Measurements from ENCODE around the gene HSP90AB1.

HSP90AB1 gene

GRCh38 chr6:44246663-44247337 lies at the start of gene HSP90AB1:
TSS of gene HSP90AB1 (plus strand) at chr6:44247101. CDS start at chr6:44248630, 1,529 bp downstream.
- DNase-seq (ENCODE audit: extremely low spot score, insufficient read length, low read depth) (peak; percentile 91), FAIRE-seq (peak; percentile 91)

- no peak for FAIRE-seq
- DNase-seq (ENCODE audit: extremely low spot score, insufficient read length, low read depth) = no peak
Measured at GRCh38 chr6:44198684-44199083, 48.2 kb upstream of the HSP90AB1 start.

- no peak for FAIRE-seq
- DNase-seq (ENCODE audit: extremely low spot score, insufficient read length, low read depth) = no peak
Measured at GRCh38 chr6:44199883-44200282, 47.0 kb upstream of the HSP90AB1 start.

DNA sequence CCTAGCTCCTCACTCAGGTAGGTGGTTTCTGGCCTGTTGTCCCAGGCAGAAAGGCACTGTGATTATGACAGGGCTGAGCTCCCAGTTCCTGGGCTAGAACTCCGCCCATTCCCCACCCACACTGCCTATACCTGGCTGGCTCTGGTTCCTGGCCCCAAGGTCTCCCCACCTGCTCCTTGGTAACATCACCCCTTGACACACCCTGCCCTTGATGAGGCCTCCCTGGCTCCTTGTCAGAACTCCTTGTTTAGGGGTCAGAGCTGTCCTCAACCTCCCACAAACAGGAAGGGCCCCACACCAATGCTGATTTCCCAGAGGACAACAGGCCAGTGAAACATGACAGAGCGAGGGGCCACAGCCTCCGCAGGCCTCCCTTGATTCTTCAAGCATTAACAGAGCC lies 45.7 kb upstream of the HSP90AB1 start:
- FAIRE-seq = no peak
- DNase-seq (ENCODE audit: extremely low spot score, insufficient read length, low read depth) = no peak

DNA sequence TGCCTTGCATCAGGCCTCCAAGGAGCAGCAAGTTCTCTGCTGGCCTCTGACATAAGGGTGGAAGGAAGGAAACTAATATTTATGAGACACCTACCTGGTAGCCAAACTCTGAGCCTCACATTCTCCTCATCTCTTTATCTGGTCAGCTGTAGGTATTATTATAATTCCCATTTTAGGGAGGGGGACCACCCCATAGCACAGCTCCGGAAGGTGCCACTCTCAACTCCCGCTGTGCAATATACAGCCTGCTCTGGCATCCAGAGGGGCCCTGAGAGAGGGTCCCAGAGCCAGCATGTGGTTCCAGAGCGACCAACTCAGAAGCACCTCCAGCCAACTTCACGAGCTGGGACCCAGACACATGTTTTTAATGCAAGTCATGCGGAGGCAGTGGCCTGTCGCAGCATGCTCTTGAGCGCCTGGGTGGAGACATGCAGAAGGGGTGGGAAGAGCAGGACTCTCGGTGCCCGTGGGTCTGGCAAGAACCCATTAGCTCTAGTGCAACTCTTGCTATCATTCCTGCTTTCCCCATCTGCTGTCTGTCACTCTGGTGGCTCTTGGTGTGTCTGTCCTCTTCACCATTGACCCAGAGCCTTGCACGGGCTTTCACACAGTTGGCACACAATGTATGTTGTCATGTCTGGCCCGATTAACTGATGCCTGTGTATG lies 45.1 kb upstream of the HSP90AB1 start:
- DNase-seq (ENCODE audit: extremely low spot score, insufficient read length, low read depth) = no peak
- no peak for FAIRE-seq

- DNase-seq (ENCODE audit: extremely low spot score, insufficient read length, low read depth) (no peak), FAIRE-seq (no peak)
Measured at GRCh38 chr6:44202332-44202971, 44.4 kb upstream of the HSP90AB1 start.

GRCh38 chr6:44202972-44203750 lies 43.7 kb upstream of the HSP90AB1 start:
- DNase-seq (ENCODE audit: extremely low spot score, insufficient read length, low read depth) (no peak), FAIRE-seq (no peak)

DNA sequence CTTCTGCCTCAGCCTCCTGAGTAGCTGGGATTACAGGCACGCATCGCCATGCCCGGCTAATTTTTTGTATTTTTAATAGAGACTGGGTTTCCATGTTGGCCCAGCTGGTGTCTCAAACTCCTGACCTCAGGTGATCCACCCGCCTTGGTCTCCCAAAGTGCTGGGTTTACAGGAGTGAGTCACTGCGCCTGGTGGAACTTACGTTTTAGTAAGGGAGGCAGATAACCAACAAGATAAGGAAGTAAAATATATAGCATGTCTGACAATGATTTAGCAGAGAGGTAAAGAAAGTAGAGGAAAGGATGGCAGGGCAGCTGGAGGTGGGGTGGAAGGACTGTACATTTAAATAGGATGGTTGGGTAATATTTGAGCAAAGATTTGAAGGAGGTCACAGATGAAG lies 42.9 kb upstream of the HSP90AB1 start:
- no peak for DNase-seq (ENCODE audit: extremely low spot score, insufficient read length, low read depth)
- no peak for FAIRE-seq

DNA sequence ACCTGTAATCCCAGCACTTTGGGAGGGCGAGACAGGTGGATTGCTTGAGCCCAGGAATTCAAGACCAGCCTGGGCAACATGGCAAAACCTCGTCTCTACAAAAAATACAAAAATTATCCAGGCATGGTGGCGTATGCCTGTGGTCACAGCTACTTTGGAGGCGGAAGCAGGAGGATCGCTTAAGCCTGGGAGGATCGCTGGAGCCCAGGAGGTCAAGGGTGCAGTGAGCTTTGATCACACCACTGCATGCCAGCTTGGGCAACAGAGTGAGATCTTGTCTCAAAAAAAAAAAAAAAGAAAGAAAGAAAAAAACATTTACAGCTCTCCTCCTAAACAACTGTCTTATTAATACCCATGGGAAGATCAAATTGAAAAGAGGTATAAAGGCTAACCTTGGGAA lies 38.9 kb upstream of the HSP90AB1 start:
- DNase-seq (ENCODE audit: extremely low spot score, insufficient read length, low read depth) = no peak
- no peak for FAIRE-seq

DNA sequence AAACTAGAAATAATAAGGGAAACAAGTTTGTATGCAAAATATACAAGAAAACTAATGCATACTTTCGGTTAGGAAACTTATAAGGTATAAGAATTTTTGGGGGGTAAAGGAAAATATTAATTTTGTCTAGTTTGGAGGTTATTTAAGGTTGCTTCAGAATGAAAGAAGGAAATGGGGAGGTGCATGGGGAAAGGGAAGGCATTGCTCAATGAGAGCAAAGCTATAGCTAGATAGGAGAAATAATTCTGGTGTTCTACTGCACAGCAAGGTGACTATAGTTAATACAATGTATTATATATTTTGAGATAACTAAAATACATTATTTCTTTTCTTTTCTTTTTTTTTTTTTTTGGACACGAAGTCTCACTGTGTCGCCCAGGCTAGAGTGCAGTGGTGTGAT lies 35.6 kb upstream of the HSP90AB1 start:
- FAIRE-seq (no peak), DNase-seq (ENCODE audit: extremely low spot score, insufficient read length, low read depth) (no peak)

DNA sequence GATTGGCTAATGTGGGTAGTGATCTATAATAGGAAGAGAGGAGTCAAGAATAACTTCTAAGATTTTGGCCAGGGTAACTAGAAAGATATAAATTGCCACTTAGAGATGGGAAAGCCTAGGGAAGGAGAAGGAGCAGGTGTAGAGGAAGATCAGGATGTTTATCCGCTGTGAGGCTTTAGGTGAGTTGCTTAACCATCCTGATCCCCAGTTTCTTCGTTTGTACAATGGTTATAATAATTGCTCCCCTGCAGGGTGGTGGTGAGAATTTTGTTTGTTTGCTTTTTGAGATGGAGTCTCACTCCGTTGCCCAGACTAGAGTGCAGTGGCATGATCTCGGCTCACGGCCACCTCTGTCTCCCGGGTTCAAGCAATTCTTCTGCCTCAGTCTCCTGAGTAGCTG lies 32.6 kb upstream of the HSP90AB1 start:
- no peak for DNase-seq (ENCODE audit: extremely low spot score, insufficient read length, low read depth)

DNA sequence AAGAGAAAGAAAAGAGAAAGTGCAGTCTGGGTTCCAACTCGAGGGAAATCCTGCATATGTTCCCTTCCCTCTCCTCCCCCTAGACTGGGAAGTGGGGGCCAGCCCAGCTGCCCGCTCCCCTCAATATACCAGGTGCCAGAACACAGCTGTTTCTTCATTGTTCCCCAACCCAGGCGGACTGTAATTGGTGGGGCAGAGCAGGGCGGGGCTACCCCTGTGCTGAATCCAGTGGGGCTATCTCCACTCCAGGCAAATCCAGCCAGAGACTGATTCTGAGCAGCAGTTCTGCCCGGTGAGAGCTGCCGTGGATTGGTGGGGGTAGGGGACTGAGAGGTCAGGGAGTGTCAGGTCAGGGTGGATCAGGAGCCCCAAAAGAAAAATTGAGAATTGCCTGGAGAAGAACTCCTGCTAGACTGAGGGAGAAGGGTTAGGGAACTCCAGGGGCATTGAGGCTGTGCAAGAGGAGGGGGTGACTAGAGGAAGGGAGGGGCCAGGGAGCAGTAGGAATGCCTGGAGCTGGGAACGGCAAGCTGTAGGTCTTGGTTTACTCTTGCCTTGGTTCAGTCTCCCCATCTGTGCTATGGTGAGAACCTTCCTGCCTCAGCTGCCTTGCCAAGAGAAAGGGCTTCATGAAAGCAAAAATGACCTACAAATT lies 30.1 kb upstream of the HSP90AB1 start, which contains the start of gene MYMX:
TSS of gene MYMX (plus strand) at position 250 of the 655 bp plus-strand sequence. CDS start 546 bp downstream, outside the sequence.
- no peak for DNase-seq (ENCODE audit: extremely low spot score, insufficient read length, low read depth)
- FAIRE-seq = no peak

More for the DNA sequence above, 32.6 kb upstream of the HSP90AB1 start:
- no peak for FAIRE-seq

DNA sequence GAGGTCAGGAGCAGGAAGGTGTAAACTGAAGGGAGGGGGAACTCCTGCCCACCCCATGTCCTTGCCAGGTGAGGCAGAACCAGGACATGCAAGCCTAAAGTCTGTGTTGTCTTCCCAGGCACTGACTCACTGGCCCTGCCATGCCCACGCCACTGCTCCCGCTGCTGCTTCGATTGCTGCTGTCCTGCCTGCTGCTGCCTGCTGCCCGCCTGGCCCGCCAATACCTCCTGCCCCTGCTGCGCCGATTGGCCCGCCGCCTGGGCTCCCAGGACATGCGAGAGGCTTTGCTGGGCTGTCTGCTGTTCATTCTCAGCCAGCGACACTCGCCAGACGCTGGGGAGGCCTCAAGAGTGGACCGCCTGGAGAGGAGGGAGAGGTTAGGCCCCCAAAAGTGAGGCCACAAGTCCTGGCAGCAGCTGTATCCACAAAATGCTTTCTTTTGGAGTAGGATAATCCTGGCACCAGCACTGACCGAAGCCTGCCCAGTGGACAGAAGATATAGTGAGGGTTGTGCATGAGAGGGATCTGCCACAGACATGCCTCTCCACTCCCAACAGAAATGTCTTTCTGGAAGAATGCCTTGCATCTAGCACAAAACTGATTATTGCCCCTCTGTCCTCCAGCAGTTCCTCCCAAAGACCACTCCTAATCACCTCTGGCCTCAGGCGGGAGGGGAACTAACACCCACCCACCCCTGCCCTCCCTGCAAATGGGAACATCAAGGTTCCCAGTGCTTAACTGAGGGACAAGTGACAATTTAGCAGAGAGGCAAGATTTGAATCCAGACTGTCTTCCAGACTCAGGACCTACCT lies 29.4 kb upstream of the HSP90AB1 start:
- no peak for DNase-seq (ENCODE audit: extremely low spot score, insufficient read length, low read depth)
- no peak for FAIRE-seq

DNA sequence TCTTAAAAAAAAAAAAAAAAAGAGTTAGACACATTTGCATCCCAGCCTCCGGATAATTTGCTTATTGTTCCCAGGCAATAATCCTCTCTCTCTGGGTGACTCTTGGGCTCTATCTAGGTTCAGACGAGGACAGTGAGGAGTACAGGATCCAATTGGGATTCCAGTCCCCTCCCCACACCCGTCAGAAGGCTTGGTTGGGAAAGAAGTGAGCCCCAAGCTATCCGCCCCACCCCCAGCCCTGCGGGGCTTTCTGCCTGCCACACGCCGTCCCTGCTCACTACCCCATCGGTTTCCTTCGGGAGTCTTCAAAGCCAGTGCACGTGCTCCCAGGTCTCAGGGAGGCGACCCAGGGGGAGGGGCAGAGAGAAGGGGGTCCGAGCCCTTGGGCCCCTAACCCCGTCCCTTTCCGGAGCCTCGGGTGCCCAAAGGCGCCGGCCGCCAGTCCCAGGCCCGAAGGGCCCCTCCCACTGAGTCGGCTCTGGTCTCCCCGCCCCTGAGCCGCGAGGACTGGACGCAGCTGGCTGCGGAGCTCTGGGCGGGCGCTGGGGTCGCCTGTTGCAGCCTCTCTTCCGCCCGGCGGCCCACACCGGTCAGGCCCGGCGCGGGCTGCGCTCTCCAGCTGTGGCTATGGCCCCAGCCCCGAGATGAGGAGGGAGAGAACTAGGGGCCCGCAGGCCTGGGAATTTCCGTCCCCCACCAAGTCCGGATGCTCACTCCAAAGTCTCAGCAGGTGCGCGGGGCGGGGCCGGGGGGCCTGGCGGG lies 27.7 kb upstream of the HSP90AB1 start:
- peak; percentile 57 for DNase-seq (ENCODE audit: extremely low spot score, insufficient read length, low read depth)
- peak; percentile 38 for FAIRE-seq

DNA sequence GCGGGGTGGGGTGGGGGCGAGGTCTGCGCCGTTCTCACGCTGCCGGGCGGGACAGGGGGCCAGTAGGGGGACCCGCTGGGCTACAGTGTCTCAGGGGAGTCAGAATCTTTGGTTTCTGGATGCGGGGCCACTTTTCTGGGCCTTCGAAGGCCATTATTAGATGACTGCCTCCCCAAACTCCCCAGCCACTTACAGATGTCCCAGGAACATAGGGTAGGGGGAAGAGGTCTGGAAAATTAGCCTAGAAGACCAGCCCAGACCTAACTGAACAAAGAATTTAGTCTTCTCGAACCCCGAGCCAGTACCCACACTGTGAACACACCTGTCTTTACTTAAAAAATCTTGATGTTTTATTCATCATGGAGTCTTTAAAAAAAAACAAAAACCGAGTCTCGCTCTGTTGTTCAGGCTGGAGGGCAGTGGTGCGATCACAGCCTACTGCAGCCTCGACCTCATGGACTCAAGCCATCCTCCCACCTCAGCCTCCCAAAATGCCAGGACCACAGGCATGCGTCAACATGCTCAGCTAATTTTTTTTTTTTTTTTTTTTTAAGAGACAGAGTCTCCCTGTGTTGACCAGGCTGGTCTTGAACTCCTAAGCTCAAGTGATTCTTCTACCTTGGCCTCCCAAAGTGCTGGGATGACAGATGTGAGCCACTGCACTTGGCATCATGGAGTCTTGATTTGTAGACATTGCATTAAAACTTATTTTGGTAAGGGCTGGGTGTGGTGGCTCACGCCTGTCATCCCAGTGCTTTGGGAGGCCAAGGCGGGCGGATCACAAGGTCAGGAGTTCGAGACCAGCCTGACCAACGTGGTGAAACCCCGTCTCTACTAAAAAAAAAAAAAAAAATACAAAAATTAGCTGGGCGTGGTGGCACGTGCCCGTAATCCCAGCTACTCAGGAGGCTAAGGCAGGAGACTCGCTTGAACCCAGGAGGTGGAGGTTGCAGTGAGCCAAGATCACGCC lies 26.8 kb upstream of the HSP90AB1 start:
- DNase-seq (ENCODE audit: extremely low spot score, insufficient read length, low read depth) = no peak
- no peak for FAIRE-seq

- FAIRE-seq = no peak
- no peak for DNase-seq (ENCODE audit: extremely low spot score, insufficient read length, low read depth)
Measured at GRCh38 chr6:44220913-44221290, 26.0 kb upstream of the HSP90AB1 start.

DNA sequence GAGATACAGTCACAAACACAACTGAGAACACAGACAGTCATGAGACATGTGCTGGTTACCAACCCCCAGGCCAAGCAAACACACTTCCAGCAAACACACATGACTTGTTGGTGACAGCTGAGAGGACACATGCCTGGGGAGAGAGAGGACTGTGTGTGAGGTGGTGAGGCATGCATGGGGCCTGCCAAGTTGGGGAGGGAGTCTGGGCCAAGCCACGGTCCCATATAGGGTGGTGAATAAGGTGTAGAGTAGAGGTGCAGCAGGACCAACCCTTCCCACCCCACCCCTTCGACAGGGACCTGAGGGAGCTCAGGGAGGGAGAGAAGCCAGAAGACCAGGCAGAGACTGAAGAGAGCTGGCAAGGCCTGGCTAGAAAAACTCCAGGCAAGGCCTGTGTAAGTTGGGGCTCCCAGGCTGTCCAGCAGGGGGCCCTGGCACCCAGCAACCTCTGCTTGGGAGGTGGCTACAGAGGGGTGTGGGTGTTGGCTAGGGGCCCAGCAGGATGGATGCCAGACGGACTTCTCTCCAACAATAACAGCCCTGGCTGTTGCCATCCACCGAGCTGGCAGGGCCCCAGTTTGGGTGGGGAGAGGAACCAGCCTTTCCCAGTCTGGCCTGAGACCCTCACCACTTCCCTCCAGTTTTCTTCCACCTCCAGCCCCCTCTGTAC lies 25.5 kb upstream of the HSP90AB1 start:
- DNase-seq (ENCODE audit: extremely low spot score, insufficient read length, low read depth) (peak; percentile 46), FAIRE-seq (peak; percentile 54)

Data from GM18507 (cell line).